NCI-H2081 treated with DMSO at 0.1 percent for 48 hours (cell line): ENCODE data around the gene PNMA6A.
"Not testable (repeated sequence)": the region's sequence is repeated elsewhere in the genome, so short reads cannot be mapped to it uniquely, and the experiment has no call there.

Experiments used
- DNase-seq: peaks from one replicate; lab custom pipeline; 2025; lab: John Stamatoyannopoulos, UW

The PNMA6A gene

DNA sequence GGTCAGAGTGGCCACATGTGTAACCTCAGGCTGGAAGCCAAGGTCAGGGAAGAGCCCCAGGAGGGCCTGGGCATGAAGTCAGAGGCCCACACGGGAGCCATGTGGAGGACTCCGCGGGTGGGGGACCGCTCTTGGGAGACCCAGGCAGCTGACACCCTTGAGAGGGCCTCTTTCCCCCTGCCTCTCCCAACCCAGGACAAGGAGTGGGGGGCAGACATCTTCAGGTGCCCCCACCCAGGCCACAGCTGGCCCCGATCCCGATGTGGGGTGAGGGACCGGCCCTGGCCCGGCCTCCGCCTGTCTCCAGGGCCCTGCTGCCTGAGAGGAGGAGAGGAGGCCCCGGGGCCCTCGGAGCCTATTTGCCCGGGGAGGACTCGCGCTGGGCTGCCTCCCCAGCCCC, 3.1 kb downstream of the PNMA6A start:
- DNase-seq, result no peak

DNA sequence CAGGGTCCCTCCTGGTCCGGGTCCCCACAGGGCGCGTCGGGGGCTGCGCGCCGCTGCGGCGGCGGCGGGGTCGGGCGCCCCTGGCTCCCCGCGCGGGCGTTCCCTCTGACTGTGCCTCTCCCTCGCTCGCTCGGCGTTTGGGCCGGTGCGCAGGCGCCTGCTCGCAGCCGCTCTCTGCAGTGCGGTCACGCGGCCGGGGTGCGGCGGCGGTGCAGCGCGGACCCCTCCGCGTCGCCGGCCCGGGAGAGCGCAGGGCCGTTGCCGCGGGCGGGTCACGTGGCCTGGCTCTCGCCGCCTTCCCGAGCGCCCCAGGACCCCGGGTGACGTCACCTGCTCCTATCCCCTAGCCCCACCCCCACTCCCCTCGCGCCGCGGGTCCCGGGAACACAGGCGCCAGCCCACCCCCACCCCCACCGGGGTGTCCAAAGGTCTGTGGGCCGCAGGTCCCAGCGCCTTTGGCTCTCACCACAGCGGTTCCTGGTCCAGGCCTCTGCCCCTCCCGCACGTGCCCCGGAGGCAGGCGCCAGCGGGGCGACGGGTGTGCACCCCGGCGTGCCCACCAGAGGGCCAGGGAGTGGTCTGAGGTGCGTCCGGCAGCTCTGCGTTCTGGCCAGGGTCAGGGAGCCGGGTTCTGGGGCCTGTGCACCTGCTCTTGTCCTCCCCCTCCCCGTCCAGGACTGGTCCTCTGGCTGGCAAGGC, 5.3 kb downstream of the PNMA6A start:
- not testable (repeated sequence) for DNase-seq

DNA sequence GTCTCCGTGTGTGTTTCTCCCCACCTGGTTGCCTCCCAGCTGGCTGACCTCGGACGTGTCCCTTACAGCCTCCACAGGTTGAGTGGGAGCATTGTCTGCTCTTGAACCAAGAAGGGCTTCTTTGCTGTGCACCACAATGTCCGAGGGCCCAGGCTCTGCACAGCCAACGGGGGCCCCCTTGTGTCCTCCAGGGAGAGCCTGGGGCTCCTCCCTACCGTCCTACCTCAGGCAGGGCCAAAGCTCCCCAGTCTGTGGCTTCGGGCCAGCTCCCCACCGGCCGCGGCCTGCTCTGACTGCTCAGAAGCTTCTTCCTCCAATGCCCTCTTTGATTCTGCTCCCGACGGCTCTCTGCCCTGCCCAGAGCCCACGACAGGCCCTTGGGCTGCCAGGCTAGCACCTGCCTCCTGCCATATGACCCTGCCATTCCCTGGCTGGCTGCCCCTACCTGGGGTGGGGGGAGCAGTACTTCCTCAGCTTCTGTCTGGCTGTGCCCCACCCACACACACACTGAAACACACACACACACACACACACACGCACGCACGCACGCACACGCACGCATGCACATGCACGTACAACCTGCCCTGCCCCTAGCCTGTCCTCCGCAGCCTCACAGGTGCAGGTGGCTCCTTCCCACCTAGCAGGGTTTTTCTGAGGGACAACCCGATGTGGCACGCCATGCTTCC, 11.1 kb downstream of the PNMA6A start:
- DNase-seq, result not testable (repeated sequence)

- DNase-seq, result no peak
Observed at GRCh38 chrX:153102418-153102817, 30.2 kb downstream of the PNMA6A start.

DNA sequence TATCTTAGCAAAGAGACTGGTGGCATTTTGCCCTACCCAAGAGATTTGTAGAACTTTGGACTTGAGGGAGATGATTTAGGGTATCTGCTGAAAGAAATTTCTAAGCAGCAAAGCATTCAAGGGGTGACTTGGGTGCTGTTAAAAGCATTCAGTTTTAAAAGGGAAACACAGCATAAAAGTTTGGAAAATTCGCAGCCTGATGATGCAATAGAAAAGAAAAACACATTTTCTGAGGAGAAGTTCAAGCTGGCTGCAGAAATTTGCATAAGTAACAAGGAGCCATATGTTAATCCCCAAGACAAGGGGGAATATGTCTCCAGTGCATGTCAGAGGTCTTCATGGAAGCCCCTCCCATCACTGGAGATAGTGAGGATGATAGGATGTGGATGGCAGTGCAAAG, 32.7 kb downstream of the PNMA6A start:
- not testable (repeated sequence) for DNase-seq

- not testable (repeated sequence) for DNase-seq
Observed at GRCh38 chrX:153106092-153106801, 34.0 kb downstream of the PNMA6A start.

DNA sequence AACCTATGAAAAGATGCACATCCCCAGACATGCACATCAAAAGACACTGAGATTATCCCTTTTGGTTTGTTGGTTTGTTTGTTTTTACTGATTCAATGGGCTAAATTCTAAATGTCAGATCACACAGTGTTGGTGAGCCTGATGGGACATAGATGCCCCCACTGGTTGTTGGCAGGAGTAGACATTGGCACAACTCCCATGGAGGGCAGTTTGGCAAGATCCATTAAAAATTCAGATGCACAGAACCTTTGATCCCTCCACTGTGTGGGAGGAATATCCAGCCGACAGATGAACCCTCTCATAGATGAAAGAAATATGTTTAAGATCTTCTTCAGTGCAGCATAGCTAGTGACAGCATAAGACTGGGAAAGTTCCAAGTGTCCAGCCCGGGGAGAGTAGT, 38.5 kb downstream of the PNMA6A start:
- DNase-seq, result not testable (repeated sequence)

DNA sequence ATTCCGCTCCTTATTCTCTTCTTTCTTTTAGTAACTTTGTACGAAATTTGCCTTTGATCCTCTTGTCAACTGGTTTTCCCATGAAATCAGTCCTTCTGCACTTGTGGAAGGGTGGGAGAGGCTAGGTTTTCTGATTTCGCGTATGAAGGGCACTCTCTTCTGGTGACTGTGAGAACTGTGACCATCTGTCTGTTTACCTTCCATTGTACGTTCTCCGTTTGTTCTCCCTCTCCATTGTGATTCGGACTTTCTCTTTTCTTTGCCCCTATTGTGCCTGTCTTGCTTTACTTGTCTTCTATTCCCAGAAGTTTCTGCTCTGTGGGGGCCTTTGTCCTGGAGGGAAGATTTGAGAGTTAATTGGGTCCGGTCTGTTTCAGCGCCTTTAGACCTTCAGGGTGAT, 41.6 kb downstream of the PNMA6A start:
- not testable (repeated sequence) for DNase-seq

DNA sequence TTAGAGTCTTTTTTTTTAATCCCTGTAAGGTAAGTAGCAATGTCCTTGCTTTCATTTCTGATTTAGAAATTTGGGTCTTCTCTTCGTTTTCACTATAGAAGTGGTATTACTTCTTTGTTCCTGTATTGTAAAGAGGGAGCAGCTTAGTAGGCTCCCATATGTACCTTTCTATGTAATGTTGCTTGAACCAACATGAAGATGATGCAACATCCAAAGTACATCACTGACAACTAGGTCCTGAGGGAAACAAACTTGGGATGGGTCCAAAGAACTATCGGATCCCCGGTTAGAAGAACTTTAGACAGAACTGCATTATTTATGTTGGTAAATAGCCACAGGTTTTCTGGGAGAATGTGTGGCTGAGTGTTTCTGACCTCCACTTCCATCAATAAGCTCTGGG, 45.5 kb downstream of the PNMA6A start:
- not testable (repeated sequence) for DNase-seq

- DNase-seq, result not testable (repeated sequence)
Observed at GRCh38 chrX:153120230-153120629, 48.0 kb downstream of the PNMA6A start.

DNA sequence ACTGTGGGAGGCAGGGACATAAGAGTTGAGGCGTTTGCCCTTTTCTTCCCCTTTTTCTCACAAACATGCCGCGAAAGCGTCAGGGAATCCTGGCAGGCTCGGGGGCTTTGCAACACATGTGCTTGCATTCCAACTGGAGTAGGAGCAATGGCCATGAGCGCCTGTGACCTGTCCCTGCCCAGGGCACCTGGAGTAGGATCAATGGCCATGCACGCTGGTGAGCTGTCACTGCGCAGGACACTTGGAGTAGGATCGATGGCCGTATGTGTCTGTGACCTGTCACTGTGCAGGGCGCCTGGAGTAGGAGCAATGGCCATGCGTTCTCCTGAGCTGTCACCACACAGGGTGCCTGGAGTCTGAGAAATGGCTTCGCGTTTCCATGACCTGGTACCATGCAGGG, 51.2 kb downstream of the PNMA6A start:
- DNase-seq, result not testable (repeated sequence)
